IMR-90 (cell line): ENCODE data around the gene LGALS4. TPM values are rescaled to one million over a fixed set of nuclear protein-coding genes. Genes with fewer than 3 reads are reported as not detected.

Experiments
- ATAC-seq: fragments of 200-7000 bp; cut with Tn5 transposase; 2 replicates; pipeline ENCODE4 v1.9.1; 2020; ENCODE audit warnings: low read depth, mild to moderate bottlenecking, moderate library complexity
- BruUV-seq: library from RNA; stranded (reverse); fragments of 400-500 nt; replicated peaks from 2 replicates; lab custom pipeline; 2021; lab: Mats Ljungman, UMichigan
- CTCF ChIA-PET: fragments of 300-600 bp; formaldehyde crosslinking; extraction: SDS; loops from one replicate; lab custom pipeline; 2021; ENCODE audit warnings: antibody characterized with exemption; lab: Yijun Ruan, JAX
- POLR2A ChIA-PET: fragments of 300-600 bp; sonication (Branson Sonifier 250); formaldehyde crosslinking; loops from one replicate; lab custom pipeline; 2022; ENCODE audit warnings: antibody characterized with exemption; ENCODE audit not compliant: unreplicated experiment; lab: Charles Lee
- DNase-seq: peaks from one replicate; pipeline ENCODE4 v3.0.0; 2013
- H2AFZ ChIP-seq: replicated peaks from 2 replicates; pipeline ENCODE3; 2013; ENCODE audit warnings: low read length, mild to moderate bottlenecking; ENCODE audit not compliant: poor library complexity
- H2AK5ac ChIP-seq: 2 replicates; pipeline ENCODE4 v1.6.1; 2013; ENCODE audit warnings: low read depth, low read length, inconsistent platforms
- H2AK9ac ChIP-seq: replicated peaks from 2 replicates; pipeline ENCODE3; 2013; ENCODE audit warnings: mild to moderate bottlenecking, low read depth, low read length, moderate library complexity; ENCODE audit not compliant: poor library complexity
- H2BK120ac ChIP-seq: 2 replicates; pipeline ENCODE4 v1.6.1; 2013; ENCODE audit warnings: low read depth, low read length, inconsistent platforms
- H2BK15ac ChIP-seq: 3 replicates; pipeline ENCODE4 v1.6.1; 2013; ENCODE audit warnings: low read depth, low read length, inconsistent platforms
- H2BK20ac ChIP-seq: 2 replicates; pipeline ENCODE4 v1.6.1; 2013; ENCODE audit warnings: low read depth, mild to moderate bottlenecking, inconsistent platforms, low read length, moderate library complexity
- H2BK5ac ChIP-seq: 2 replicates; pipeline ENCODE4 v1.6.1; 2013; ENCODE audit warnings: mild to moderate bottlenecking, low read depth, low read length, inconsistent platforms; ENCODE audit not compliant: poor library complexity, severe bottlenecking
- H3K14ac ChIP-seq: replicated peaks from 2 replicates; pipeline ENCODE4 v1.6.1; 2013; ENCODE audit warnings: low read depth, low read length, inconsistent platforms
- H3K18ac ChIP-seq: 2 replicates; pipeline ENCODE4 v1.6.1; 2013; ENCODE audit warnings: low read depth, low read length, control low read depth
- H3K23ac ChIP-seq: 2 replicates; pipeline ENCODE4 v1.6.1; 2013; ENCODE audit warnings: low read depth, low read length, inconsistent platforms
- H3K27ac ChIP-seq: 2 replicates; pipeline ENCODE4 v1.5.1; 2013; ENCODE audit warnings: mild to moderate bottlenecking, control low read depth, low read length; ENCODE audit not compliant: insufficient read depth
- H3K27me3 ChIP-seq: 2 replicates; pipeline ENCODE4 v1.6.1; 2013; ENCODE audit warnings: low read length; ENCODE audit not compliant: control insufficient read depth, insufficient read depth
- H3K36me3 ChIP-seq: 2 replicates; pipeline ENCODE4 v1.6.1; 2013; ENCODE audit warnings: low read length, mixed read lengths; ENCODE audit not compliant: control insufficient read depth, insufficient read depth
- H3K4ac ChIP-seq: 2 replicates; pipeline ENCODE4 v1.6.1; 2013; ENCODE audit warnings: low read depth, low read length, inconsistent platforms
- H3K4me1 ChIP-seq: 2 replicates; pipeline ENCODE4 v1.6.1; 2013; ENCODE audit warnings: low read length, mixed read lengths; ENCODE audit not compliant: control insufficient read depth, insufficient read depth
- H3K4me2 ChIP-seq: 2 replicates; pipeline ENCODE4 v1.6.1; 2013; ENCODE audit warnings: low read depth, mild to moderate bottlenecking, control low read depth, low read length, moderate library complexity
- H3K4me3 ChIP-seq: 2 replicates; pipeline ENCODE4 v1.5.1; 2013; ENCODE audit warnings: low read depth, mild to moderate bottlenecking, control low read depth, low read length, moderate library complexity; ENCODE audit not compliant: insufficient read depth
- H3K56ac ChIP-seq: 2 replicates; pipeline ENCODE4 v1.6.1; 2013; ENCODE audit warnings: low read length, inconsistent platforms; ENCODE audit not compliant: insufficient read depth; ENCODE audit errors: extremely low read depth
- H3K79me1 ChIP-seq, 2 experiments: 2 replicates each; pipeline ENCODE4 v1.6.1; 2013; ENCODE audit warnings: low read length in 2 of 2, inconsistent platforms in 1 of 2, low read depth in 1 of 2
- H3K9ac ChIP-seq: 2 replicates; pipeline ENCODE4 v1.6.1; 2013; ENCODE audit warnings: low read depth, low read length, control low read depth
- H3K9me1 ChIP-seq: 2 replicates; pipeline ENCODE4 v1.6.1; 2013; ENCODE audit warnings: low read length, inconsistent platforms; ENCODE audit not compliant: insufficient read depth
- H3K9me3 ChIP-seq: 2 replicates; pipeline ENCODE4 v1.6.1; 2013; ENCODE audit warnings: low read length; ENCODE audit not compliant: control insufficient read depth, insufficient read depth
- H4K20me1 ChIP-seq: 2 replicates; pipeline ENCODE4 v1.6.1; 2013; ENCODE audit warnings: low read length, inconsistent platforms; ENCODE audit not compliant: insufficient read depth
- H4K5ac ChIP-seq: 2 replicates; pipeline ENCODE4 v1.6.1; 2013; ENCODE audit warnings: mild to moderate bottlenecking, low read depth, low read length, control low read depth
- H4K8ac ChIP-seq, 2 experiments: 2 replicates each; pipeline ENCODE4 v1.6.1; 2013; ENCODE audit warnings: low read depth in 2 of 2, low read length in 2 of 2, control low read depth in 1 of 2, inconsistent platforms in 1 of 2
- H4K91ac ChIP-seq: 2 replicates; pipeline ENCODE4 v1.6.1; 2013; ENCODE audit warnings: low read depth, low read length, inconsistent platforms; ENCODE audit not compliant: insufficient read depth
- BHLHE40 ChIP-seq: fragments of 150-350 bp; IDR thresholded peaks from 2 replicates; pipeline ENCODE4 v1.6.1; 2016; ENCODE audit warnings: mild to moderate bottlenecking, low read depth, low read length
- CEBPB ChIP-seq: IDR thresholded peaks from 2 replicates; pipeline ENCODE4 v1.6.1; 2012; ENCODE audit warnings: low read depth, low read length, improper control_type of control experiment
- CHD1 ChIP-seq: IDR thresholded peaks from 2 replicates; pipeline ENCODE4 v1.6.1; 2012; ENCODE audit warnings: low read depth, low read length, improper control_type of control experiment
- FOS ChIP-seq: fragments of 150-350 bp; IDR thresholded peaks from 2 replicates; pipeline ENCODE4 v1.6.1; 2016; ENCODE audit warnings: low read depth, low read length
- MAFK ChIP-seq: IDR thresholded peaks from 2 replicates; pipeline ENCODE4 v1.6.1; 2012; ENCODE audit warnings: low read depth, low read length, improper control_type of control experiment
- MAZ ChIP-seq: IDR thresholded peaks from 2 replicates; pipeline ENCODE4 v1.6.1; 2012; ENCODE audit warnings: low read depth, mild to moderate bottlenecking, low read length, improper control_type of control experiment, moderate library complexity, borderline replicate concordance
- MXI1 ChIP-seq: IDR thresholded peaks from 2 replicates; pipeline ENCODE4 v1.6.1; 2012; ENCODE audit warnings: low read depth, mild to moderate bottlenecking, low read length, moderate library complexity, borderline replicate concordance
- NFE2L2 ChIP-seq: fragments of 150-350 bp; IDR thresholded peaks from 2 replicates; pipeline ENCODE4 v1.6.1; 2016; ENCODE audit warnings: low read depth, mild to moderate bottlenecking, low read length
- POLR2A ChIP-seq: IDR thresholded peaks from 2 replicates; pipeline ENCODE4 v1.6.1; 2012; ENCODE audit warnings: mild to moderate bottlenecking, low read depth, low read length
- RAD21 ChIP-seq: IDR thresholded peaks from 2 replicates; pipeline ENCODE4 v1.6.1; 2012; ENCODE audit warnings: low read length, improper control_type of control experiment
- RCOR1 ChIP-seq: IDR thresholded peaks from 2 replicates; pipeline ENCODE4 v1.6.1; 2012; ENCODE audit warnings: mild to moderate bottlenecking, low read length, improper control_type of control experiment; ENCODE audit not compliant: insufficient replicate concordance
- RFX5 ChIP-seq: IDR thresholded peaks from 2 replicates; pipeline ENCODE4 v1.8.0; 2012; ENCODE audit warnings: low read depth, mild to moderate bottlenecking, low read length, moderate library complexity
- SMC3 ChIP-seq: fragments of 150-350 bp; IDR thresholded peaks from 2 replicates; pipeline ENCODE4 v1.6.1; 2016; ENCODE audit warnings: low read depth, mild to moderate bottlenecking, antibody characterized with exemption, low read length, moderate library complexity
- WGBS, 2 experiments: methylation state at CpG; one replicate each; pipeline versions ENCODE4 v1.1.5 to v1.1.7; 2013; ENCODE audit warnings: missing lambda C conversion rate in 2 of 2; ENCODE audit not compliant: insufficient read length in 1 of 2; ENCODE audit errors: extremely low coverage in 2 of 2; 5-methylcytosine and 5-hydroxymethylcytosine counted together
- dilution Hi-C: fragments of 300-500 bp; cut with HindIII; formaldehyde crosslinking; loops from one replicate; pipeline ENCODE4 v1.14.3; 2018; ENCODE audit warnings: low sequenced_read_pairs; ENCODE audit not compliant: unreplicated experiment
- in situ Hi-C: fragments of 300-500 bp; cut with MboI; formaldehyde crosslinking; loops from 3 replicates; pipeline ENCODE4 v1.14.3; 2019; ENCODE audit warnings: low sequenced_read_pairs, inconsistent platforms, mixed read lengths
- intact Hi-C: fragments of 100-400 bp; cut with micrococcal nuclease; formaldehyde crosslinking; loops from 2 replicates; pipeline ENCODE4 v1.10.0; 2022
- polyA plus RNA-seq, 3 experiments: library from polyadenylated mRNA; depleted of rRNA; stranded (reverse); fragments of >200 nt; gene quantifications; 2 replicates each; pipeline ENCODE4 v1.2.3, GENCODE V29; 2012; ENCODE audit warnings: low replicate concordance in 1 of 3
- total RNA-seq: library from RNA; depleted of rRNA; stranded (reverse); fragments of >200 nt; gene quantifications from 2 replicates; pipeline ENCODE4 v1.2.3, GENCODE V29; 2012
- TF ChIP-seq, protein P1 (sequence below): conservative IDR thresholded peaks from 2 replicates; pipeline ENCODE4 v1.5.1; 2012; ENCODE audit warnings: mild to moderate bottlenecking, low read depth, low read length, improper control_type of control experiment
- TF ChIP-seq, protein P2 (sequence below): fragments of 150-350 bp; IDR thresholded peaks from 2 replicates; pipeline ENCODE4 v1.6.1; 2016; ENCODE audit warnings: low read depth, mild to moderate bottlenecking, low read length, moderate library complexity, borderline replicate concordance
- TF ChIP-seq, protein P3 (sequence below): fragments of 150-350 bp; IDR thresholded peaks from 2 replicates; pipeline ENCODE4 v1.6.1; 2017; ENCODE audit warnings: mild to moderate bottlenecking, antibody characterized with exemption, low read length, low read depth

Gene LGALS4
- total and polyA plus RNA-seq, 2 of the 4 experiments (the other 2 are of a cell fraction): 0.29 TPM; not detected in 1

DNA sequence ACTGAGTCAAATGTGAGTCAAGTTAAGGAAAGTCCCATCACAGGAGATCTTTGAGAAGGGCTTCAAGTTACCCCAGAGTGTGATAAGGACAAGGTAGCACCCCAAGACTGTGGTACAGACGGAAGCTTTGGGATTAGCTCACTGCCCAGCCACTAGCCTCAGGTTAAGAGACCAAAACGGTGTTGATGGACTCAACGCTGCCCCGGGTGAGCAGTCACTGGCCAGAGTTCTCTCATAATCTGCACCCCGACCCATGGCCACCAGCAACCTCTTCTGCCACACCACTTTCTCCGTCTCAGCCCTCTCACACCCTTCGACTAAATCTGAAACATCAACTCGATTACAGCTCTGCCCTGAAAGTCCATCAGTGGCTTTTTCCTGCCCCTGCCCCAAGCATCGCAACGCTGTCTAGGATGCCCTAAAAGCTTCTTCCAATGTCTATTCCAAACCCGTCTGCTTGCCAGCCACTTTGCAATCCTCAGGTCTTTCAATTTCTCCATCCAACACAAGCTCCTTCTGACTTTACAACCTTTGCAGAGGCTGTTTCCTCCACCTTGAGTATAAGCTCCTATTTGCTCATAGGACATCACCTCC, 31.4 kb upstream of the LGALS4 start:
- Histone ChIP-seq H3K56ac (no peak overlapping the region), H3K9me1 (peaks cover 15% of the 10 kb centered on the region), H2BK15ac (no peak overlapping the region), H2BK120ac (no peak overlapping the region), H2AK5ac (no peak overlapping the region), H3K27ac (no peak overlapping the region), H3K23ac (no peak overlapping the region), H2BK20ac (no peak overlapping the region), H3K18ac (no peak overlapping the region), H3K9me3 (no peaks in the 10 kb centered on the region), H2BK5ac (no peak overlapping the region), H4K5ac (no peak overlapping the region), H3K79me1 (peaks cover 44 to 88% of the 10 kb centered on the region in 2 experiments), H4K91ac (no peak overlapping the region), H2AFZ (no peak overlapping the region), H3K27me3 (no peaks in the 10 kb centered on the region), H2AK9ac (no peak overlapping the region), H4K20me1 (peaks cover 88% of the 10 kb centered on the region), H3K4me2 (no peak overlapping the region), H3K4ac (no peak overlapping the region), H3K36me3 (peaks cover 77% of the 10 kb centered on the region), H3K9ac (no peak overlapping the region), H3K14ac (no peak overlapping the region), H4K8ac (no peak overlapping the region), H3K4me3 (no peak overlapping the region), H3K4me1 (peaks cover 4% of the 10 kb centered on the region)
- POLR2A ChIA-PET: interaction anchor here (0.5 kb wide), 1 partner anchor 41 kb away, joined by 3 read pairs; no protein-coding TSS in a partner anchor
- no TSS peak for BruUV-seq
- dilution Hi-C loops: no loop called here
- ATAC-seq (no peak), DNase-seq (no peak)
- intact Hi-C loops: no loop called here
- in situ Hi-C loops: no loop called here
- WGBS, 2 experiments: 92% methylated on average over 10 of the region's 11 CpGs; no CpG with 5 or more reads in 1 of the 2 experiments
- CTCF ChIA-PET: interaction anchor here (0.6 kb wide), 1 partner anchor 233 kb away, joined by 6 read pairs; no protein-coding TSS in a partner anchor
- TF ChIP-seq, protein P1, sequence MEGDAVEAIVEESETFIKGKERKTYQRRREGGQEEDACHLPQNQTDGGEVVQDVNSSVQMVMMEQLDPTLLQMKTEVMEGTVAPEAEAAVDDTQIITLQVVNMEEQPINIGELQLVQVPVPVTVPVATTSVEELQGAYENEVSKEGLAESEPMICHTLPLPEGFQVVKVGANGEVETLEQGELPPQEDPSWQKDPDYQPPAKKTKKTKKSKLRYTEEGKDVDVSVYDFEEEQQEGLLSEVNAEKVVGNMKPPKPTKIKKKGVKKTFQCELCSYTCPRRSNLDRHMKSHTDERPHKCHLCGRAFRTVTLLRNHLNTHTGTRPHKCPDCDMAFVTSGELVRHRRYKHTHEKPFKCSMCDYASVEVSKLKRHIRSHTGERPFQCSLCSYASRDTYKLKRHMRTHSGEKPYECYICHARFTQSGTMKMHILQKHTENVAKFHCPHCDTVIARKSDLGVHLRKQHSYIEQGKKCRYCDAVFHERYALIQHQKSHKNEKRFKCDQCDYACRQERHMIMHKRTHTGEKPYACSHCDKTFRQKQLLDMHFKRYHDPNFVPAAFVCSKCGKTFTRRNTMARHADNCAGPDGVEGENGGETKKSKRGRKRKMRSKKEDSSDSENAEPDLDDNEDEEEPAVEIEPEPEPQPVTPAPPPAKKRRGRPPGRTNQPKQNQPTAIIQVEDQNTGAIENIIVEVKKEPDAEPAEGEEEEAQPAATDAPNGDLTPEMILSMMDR: no peak
- TF ChIP-seq CHD1 (no peak), RFX5 (no peak), FOS (no peak), RAD21 (no peak), CEBPB (no peak), SMC3 (no peak), MXI1 (no peak), RCOR1 (no peak), NFE2L2 (no peak), POLR2A (no peak), MAFK (no peak), BHLHE40 (no peak), MAZ (no peak)
- TF ChIP-seq, protein P2, sequence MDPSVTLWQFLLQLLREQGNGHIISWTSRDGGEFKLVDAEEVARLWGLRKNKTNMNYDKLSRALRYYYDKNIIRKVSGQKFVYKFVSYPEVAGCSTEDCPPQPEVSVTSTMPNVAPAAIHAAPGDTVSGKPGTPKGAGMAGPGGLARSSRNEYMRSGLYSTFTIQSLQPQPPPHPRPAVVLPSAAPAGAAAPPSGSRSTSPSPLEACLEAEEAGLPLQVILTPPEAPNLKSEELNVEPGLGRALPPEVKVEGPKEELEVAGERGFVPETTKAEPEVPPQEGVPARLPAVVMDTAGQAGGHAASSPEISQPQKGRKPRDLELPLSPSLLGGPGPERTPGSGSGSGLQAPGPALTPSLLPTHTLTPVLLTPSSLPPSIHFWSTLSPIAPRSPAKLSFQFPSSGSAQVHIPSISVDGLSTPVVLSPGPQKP: no peak
- TF ChIP-seq, protein P3, sequence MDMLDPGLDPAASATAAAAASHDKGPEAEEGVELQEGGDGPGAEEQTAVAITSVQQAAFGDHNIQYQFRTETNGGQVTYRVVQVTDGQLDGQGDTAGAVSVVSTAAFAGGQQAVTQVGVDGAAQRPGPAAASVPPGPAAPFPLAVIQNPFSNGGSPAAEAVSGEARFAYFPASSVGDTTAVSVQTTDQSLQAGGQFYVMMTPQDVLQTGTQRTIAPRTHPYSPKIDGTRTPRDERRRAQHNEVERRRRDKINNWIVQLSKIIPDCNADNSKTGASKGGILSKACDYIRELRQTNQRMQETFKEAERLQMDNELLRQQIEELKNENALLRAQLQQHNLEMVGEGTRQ: no peak
